GM18507 (cell line): ENCODE data around the gene SLC35B1.
"Not testable (repeated sequence)": the region's sequence is repeated elsewhere in the genome, so short reads cannot be mapped to it uniquely, and the experiment has no call there.

Source experiments
- DNase-seq: peaks from one replicate; pipeline ENCODE4 v3.0.0; 2011; ENCODE audit warnings: low read depth; ENCODE audit not compliant: insufficient read length; ENCODE audit errors: extremely low spot score
- FAIRE-seq: peaks from 2 replicates; lab custom pipeline; 2011; peaks lifted over from hg19 to GRCh38; lab: Jason Lieb, UNC

The SLC35B1 gene

DNA sequence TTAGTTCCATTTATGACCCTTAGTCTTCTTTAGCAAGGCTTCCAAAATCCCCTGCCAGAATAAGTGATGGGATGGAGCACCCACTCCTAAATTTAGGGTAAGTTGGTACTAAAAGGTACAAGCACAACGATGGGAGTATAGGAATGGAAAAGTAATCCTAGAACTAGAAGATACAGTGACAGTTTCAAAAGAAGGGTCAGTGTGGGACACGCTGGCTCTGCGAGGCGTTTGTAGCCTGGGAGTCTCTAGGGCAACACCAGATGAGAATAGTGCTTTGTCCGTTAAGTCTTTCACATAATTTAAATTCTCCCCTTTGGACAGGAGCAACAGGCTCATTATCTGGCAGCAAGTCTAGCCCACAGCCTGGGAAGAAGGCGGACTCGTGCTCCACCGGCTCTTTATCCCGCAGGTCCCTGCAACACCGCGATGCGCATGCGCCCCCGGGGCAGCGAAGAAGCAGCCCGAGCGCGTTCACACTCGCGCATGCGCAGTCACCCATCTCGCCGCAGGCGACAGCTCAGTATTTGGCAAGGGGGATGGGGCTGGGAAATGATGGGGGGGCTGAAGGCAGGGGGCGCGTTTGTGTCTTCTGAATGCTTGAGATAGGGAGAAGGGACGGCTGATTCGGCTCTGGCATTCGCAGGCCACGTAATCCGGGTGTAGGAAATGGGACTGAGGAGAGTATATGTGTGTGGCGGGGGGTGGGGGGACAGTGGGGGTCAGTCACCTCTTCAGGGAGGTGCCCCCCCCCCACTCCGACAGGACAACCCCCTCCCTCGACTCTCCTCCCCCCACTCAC is 30.4 kb downstream of the SLC35B1 start:
- FAIRE-seq (no peak), DNase-seq (peak; percentile 88)

- DNase-seq (peak; percentile 49), FAIRE-seq (peak; percentile 90)
Observed at GRCh38 chr17:49676276-49676868, 31.4 kb downstream of the SLC35B1 start.

GRCh38 chr17:49674507-49674906 is 33.3 kb downstream of the SLC35B1 start:
- FAIRE-seq (no peak), DNase-seq (no peak)

DNA sequence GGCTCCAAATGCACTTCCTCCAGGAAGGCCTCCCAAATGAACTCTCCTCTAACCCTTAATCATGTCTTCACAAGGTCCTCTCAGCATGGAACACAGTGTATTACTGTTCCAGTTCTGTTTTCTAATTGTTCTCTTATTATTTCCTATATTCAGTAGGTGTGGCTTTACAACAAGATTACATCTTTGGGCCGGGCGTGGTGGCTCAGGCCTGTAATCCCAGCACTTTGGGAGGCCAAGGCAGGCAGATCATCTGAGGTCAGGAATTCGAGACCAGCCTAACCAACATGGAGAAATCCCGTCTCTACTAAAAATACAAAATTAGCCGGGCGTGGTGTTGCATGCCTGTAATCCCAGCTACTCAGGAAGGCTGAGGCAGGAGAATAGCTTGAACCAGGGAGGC is 34.1 kb downstream of the SLC35B1 start:
- FAIRE-seq, DNase-seq: not testable (repeated sequence)

DNA sequence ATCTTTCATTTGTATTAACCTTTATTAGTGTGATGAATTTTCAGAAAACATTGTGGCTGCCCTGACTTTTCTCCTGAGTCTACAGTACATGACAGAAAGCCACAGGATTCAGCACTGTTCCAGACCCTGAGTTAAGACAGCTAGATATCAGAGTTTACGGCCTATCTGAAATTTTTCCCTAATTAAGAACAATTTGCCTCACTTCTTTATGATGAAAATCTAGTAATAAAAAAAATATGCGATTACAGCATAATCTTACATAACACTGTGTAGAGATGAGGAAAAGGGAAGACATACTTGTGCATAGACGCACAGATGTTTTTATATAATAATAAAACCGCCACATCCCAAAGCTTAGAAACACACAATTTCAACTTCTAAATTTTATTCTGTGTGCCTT is 37.1 kb downstream of the SLC35B1 start:
- DNase-seq (no peak), FAIRE-seq (no peak)

DNA sequence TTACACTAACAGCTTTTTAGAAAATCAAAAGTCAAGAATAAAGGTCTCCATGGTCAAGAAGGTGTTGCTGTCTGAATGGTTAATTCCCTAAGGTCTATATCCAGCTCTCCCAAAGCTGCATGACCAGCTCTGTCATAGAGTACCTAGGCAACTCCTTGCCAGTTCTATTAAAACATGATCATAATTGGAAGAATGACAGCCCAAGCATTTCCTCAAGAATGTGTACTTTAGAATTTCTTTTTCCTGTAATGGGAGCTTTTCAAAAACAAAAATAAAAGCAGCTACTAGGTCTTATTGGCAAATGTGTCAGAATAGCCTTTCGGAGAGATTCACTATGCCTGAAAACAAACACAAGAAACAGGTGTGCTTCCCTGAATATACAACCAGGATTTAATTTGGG is 37.8 kb downstream of the SLC35B1 start:
- no peak for DNase-seq
- no peak for FAIRE-seq

- FAIRE-seq (peak; percentile 42), DNase-seq (no peak)
Observed at GRCh38 chr17:49667854-49668253, 39.9 kb downstream of the SLC35B1 start.

DNA sequence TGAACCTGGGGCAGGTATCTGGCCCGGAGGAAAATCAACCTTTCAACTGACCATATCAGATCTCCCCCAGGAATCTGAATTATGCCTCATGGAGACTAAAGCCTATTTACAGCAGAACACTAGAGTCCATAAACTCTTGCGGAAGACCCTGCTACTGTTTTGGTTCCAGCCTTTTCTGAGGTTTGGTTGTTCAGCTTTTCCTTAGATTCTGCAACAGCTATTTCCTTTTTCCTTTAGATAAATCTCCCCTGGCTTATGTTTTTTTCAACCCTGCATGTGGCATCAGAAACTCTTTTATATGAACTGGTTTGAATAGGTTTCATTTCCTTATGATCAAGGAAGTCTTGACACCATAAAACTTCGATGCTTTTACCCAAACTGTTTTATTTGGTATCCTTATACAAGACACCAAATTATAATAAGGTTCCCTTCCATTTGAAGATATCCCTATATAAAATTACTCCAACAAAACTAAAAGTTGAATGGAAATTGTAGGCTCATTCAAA is 43.0 kb downstream of the SLC35B1 start:
- FAIRE-seq, result no peak

GRCh38 chr17:49659661-49660382 is 47.9 kb downstream of the SLC35B1 start:
- FAIRE-seq (no peak), DNase-seq (no peak)

More for the DNA sequence above, 43.0 kb downstream of the SLC35B1 start:
- no peak for DNase-seq

GRCh38 chr17:49656247-49656646 is 51.5 kb downstream of the SLC35B1 start:
- FAIRE-seq, result no peak
- DNase-seq, result no peak
